ACC112 (cell line): Measurements from ENCODE around the gene TP53RK.

Experiments
- H2AFZ ChIP-seq: fragments of 200-600 bp; sonication (generic); one replicate; pipeline ENCODE4 v1.6.0; 2017; ENCODE audit warnings: antibody characterized with exemption, low read length; ENCODE audit not compliant: unreplicated experiment
- H3K27ac ChIP-seq: fragments of 200-600 bp; sonication (generic); 2 replicates; pipeline ENCODE4 v1.5.1; 2014; ENCODE audit warnings: low read depth, mild to moderate bottlenecking, antibody characterized with exemption, low read length, moderate library complexity
- H3K27me3 ChIP-seq: fragments of 200-600 bp; sonication (generic); 2 replicates; pipeline ENCODE4 v1.6.1; 2014; ENCODE audit warnings: mild to moderate bottlenecking, antibody characterized with exemption, low read length, moderate library complexity, mixed read lengths; ENCODE audit not compliant: insufficient read depth
- H3K36me3 ChIP-seq: fragments of 200-600 bp; sonication (generic); 2 replicates; pipeline ENCODE4 v1.6.1; 2016; ENCODE audit warnings: mild to moderate bottlenecking, antibody characterized with exemption, low read length, moderate library complexity, mixed read lengths; ENCODE audit not compliant: insufficient read depth
- H3K4me1 ChIP-seq: fragments of 200-600 bp; sonication (generic); one replicate; pipeline ENCODE4 v1.6.1; 2016; ENCODE audit warnings: low read length, mixed read lengths; ENCODE audit not compliant: insufficient read depth, unreplicated experiment, control insufficient read depth
- H3K4me3 ChIP-seq: fragments of 200-600 bp; sonication (generic); 2 replicates; pipeline ENCODE4 v1.5.1; 2014; ENCODE audit warnings: mild to moderate bottlenecking, low read depth, low read length
- H3K79me2 ChIP-seq: fragments of 200-600 bp; sonication (generic); one replicate; pipeline ENCODE4 v1.6.0; 2016; ENCODE audit warnings: low read length; ENCODE audit not compliant: control insufficient read depth, unreplicated experiment, insufficient read depth

Gene TP53RK

GRCh38 chr20:46644733-46645132, 44.5 kb downstream of the TP53RK start:
- H3K79me2 ChIP-seq, result no peaks in the 10 kb centered on the region
- H2AFZ ChIP-seq, result no peak overlapping the region
- H3K36me3 ChIP-seq, result no peaks in the 10 kb centered on the region
- H3K4me1 ChIP-seq, result no peaks in the 10 kb centered on the region
- H3K4me3 ChIP-seq, result no peak overlapping the region
- peaks cover 24% of the 10 kb centered on the region for H3K27me3 ChIP-seq
- no peak overlapping the region for H3K27ac ChIP-seq

DNA sequence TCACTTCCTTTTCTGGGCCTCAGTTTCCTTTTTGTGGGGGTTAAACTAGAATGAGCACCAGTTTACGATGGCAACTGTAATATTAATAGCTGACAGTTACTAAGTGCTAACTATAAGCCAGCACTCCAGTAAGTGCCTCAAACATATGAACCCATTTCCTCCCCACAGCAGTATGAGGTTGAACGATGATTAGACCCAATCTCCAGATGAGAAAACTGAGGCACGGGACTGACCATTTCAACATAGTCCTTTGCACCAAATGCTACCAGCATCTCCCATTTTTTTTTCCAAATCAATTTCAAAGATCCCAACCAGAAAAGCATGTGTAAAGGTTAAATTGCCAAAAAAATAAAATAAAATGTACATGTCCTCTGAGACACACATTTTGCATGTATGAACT, 45.1 kb downstream of the TP53RK start:
- no peaks in the 10 kb centered on the region for H3K4me1 ChIP-seq
- H3K79me2 ChIP-seq, result no peaks in the 10 kb centered on the region
- peaks cover 19% of the 10 kb centered on the region for H3K27me3 ChIP-seq
- no peak overlapping the region for H3K27ac ChIP-seq
- H2AFZ ChIP-seq, result no peak overlapping the region
- H3K36me3 ChIP-seq, result no peaks in the 10 kb centered on the region
- no peak overlapping the region for H3K4me3 ChIP-seq

DNA sequence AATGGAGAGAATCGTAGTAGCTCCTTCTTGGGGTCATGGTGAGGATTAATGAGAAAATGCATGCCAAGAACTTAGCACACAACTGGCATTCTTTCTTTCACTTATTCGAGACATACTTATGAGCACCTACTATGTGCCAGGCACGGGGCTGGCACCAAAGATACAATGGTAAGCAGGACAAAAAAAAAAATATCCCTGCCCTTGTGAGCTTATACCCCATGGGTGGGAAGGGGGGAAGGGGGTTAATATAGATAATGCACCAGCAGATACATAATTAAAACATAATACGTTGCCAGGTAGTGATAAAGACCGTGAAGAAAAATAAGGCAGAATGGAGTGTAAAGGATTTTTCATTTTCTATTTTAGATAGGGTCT, 46.3 kb downstream of the TP53RK start:
- peaks cover 17% of the 10 kb centered on the region; the same call in 1 of the 2 replicates for H3K27me3 ChIP-seq
- H2AFZ ChIP-seq, result no peak overlapping the region
- no peak overlapping the region for H3K27ac ChIP-seq
- H3K79me2 ChIP-seq, result no peaks in the 10 kb centered on the region
- no peaks in the 10 kb centered on the region for H3K4me1 ChIP-seq
- H3K36me3 ChIP-seq, result no peaks in the 10 kb centered on the region
- no peak overlapping the region for H3K4me3 ChIP-seq

DNA sequence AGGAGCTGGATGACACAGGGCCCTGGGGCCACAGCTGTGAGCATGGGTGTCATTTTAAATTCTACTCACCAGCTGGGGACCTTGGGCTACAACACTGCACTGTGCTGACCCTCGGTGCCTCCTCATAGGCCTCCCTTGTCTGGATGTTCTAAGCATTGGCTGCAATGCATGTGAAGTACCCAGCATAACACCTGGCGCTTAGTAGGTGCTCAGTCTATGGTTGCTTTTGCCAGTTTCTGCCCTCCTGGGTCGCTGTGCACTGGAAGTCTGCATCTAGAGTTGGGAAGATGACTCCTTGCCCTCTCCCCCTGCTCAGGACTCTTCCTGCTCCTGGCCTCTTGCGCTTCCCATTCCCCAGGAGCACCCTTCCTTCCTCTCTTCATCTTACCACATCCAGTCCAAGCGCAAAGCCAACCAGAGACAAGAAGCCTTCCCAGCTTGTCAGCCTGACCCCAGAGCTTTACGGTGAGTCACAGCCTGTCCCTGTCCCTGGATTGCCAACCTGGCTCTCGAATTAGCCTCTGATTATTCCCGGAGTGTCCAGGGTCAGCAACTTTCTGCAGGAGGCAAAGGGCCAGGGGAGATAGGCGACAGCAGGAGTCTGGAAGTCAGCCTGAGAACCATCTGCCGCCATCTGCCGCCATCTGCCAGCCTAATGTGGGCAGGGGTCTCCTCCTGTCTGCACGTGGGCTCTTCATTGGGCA, 46.8 kb downstream of the TP53RK start:
- H3K79me2 ChIP-seq, result no peaks in the 10 kb centered on the region
- H2AFZ ChIP-seq, result no peak overlapping the region
- no peak overlapping the region for H3K4me3 ChIP-seq
- no peaks in the 10 kb centered on the region for H3K36me3 ChIP-seq
- peaks cover 12% of the 10 kb centered on the region; the same call in 1 of the 2 replicates for H3K27me3 ChIP-seq
- H3K27ac ChIP-seq, result no peak overlapping the region
- no peaks in the 10 kb centered on the region for H3K4me1 ChIP-seq

- Histone ChIP-seq H3K27ac (no peak overlapping the region), H3K36me3 (no peaks in the 10 kb centered on the region), H3K4me3 (no peak overlapping the region), H3K79me2 (no peaks in the 10 kb centered on the region), H3K27me3 (peaks cover 10% of the 10 kb centered on the region; the same call in 1 of the 2 replicates), H3K4me1 (no peaks in the 10 kb centered on the region), H2AFZ (no peak overlapping the region)
Observed at GRCh38 chr20:46641424-46641823, 47.8 kb downstream of the TP53RK start.

DNA sequence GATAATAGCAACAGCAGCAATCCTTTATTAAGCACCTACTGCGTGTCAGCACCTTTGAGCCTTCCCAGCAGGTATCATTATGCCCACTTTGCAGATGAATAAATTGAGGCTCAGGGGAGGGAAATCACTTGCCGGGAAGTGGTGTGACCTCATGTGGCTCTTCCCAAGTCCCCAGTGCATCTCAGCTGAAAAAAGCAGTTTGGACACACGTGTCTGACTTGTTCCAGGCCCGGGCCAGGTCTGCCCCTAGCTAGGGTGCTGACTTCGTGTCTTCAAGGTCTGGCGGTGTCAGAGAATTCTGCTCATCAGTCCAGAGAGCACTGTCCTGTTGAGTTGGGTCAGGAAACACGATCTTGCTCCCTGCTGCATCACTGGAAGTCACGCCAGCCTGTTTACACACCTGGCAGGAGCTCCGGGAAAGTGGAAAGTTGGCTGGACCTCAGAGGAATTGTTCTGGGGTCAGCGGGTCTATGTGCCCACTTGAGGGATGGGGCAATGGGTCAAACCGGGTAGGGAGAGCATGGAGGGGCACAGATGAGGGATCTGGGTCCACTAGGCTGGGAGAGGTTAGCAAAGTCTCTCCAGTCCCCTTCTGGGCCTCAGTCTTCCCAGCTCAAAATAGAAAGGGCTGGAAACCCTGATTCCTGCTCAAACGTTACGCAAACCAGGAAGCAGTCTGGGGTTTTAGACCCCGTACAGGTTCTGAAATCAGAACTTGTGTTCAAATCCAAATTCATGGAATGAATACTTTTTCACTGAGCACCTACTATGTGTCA, 48.5 kb downstream of the TP53RK start:
- H3K27me3 ChIP-seq, result 0 out of 2 replicates have a peak, but pooled peaks cover 6% of the 10 kb centered on the region
- H3K4me3 ChIP-seq, result no peak overlapping the region
- H2AFZ ChIP-seq, result no peak overlapping the region
- H3K79me2 ChIP-seq, result no peaks in the 10 kb centered on the region
- H3K27ac ChIP-seq, result no peak overlapping the region
- no peaks in the 10 kb centered on the region for H3K36me3 ChIP-seq
- H3K4me1 ChIP-seq, result no peaks in the 10 kb centered on the region

DNA sequence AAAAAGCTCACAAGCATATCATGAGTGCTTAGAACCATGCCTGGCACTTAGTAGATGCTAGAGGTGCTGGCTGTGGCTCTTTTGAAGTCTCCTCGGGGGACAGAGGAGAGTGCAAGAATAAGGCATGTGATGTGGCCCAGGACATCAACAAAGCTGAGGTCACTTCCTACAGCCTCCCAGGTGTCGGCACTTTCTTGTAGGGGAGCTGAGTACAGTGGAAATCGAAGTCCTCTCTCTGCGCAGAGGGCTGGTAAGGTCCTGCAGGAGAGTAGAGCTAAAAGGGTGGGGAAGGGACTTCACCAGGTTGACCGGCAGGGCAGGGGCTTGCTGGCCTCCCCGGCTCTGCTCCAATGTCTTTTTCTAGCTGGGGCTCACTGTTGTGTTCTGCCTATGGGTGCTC, 49.2 kb downstream of the TP53RK start:
- Histone ChIP-seq H3K4me1 (no peaks in the 10 kb centered on the region), H3K27me3 (0 out of 2 replicates have a peak, but pooled peaks cover 9% of the 10 kb centered on the region), H3K27ac (no peak overlapping the region), H2AFZ (no peak overlapping the region), H3K79me2 (no peaks in the 10 kb centered on the region), H3K36me3 (no peaks in the 10 kb centered on the region), H3K4me3 (no peak overlapping the region)

- Histone ChIP-seq H3K27me3 (0 out of 2 replicates have a peak, but pooled peaks cover 6% of the 10 kb centered on the region), H3K4me3 (no peak overlapping the region), H3K79me2 (no peaks in the 10 kb centered on the region), H3K4me1 (no peaks in the 10 kb centered on the region), H3K36me3 (no peaks in the 10 kb centered on the region), H2AFZ (no peak overlapping the region), H3K27ac (no peak overlapping the region)
Observed at GRCh38 chr20:46639587-46639986, 49.7 kb downstream of the TP53RK start.

- Histone ChIP-seq H3K27me3 (0 out of 2 replicates have a peak, but pooled peaks cover 5% of the 10 kb centered on the region), H2AFZ (no peak overlapping the region), H3K4me1 (no peaks in the 10 kb centered on the region), H3K79me2 (no peaks in the 10 kb centered on the region), H3K36me3 (no peaks in the 10 kb centered on the region), H3K27ac (no peak overlapping the region), H3K4me3 (no peak overlapping the region)
Observed at GRCh38 chr20:46638898-46639274, 50.4 kb downstream of the TP53RK start.

DNA sequence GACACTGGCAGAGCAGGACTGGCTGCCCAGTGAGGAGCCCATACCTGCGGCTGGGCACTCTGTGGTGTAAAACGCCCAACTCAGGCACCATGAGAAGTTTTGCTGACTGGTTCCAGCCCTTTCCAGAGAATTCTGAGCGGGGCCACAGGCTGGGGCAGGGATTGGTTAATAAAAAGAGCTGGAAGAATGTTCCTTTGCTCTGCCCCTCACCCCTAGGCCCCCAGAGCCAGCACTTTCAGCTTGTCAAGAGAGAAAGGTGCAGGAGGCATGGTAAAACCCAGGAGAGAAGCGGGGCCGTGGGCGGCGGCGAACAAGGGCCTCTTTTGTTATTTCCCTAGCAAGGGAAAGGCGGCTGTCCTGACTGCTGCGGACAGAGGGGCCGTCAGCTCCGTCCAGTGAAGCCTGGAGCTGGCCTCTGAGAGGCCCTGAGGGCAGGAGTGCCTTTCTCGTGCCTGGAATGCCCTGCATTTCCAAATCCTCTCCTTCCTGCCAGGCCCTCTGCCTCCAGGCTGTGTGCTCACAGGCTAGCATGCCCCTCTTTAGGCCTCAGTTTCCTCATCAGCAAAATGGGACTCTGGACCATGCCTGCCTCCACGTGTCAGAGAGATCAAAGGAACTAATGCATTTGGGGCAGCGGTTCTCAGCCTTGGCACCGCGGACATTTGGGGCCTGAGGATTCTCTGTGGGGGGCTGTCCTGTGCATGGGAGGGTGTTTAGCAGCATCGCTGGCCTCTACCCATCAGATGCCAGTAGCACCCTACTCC, 50.9 kb downstream of the TP53RK start:
- H3K4me3 ChIP-seq, result no peak overlapping the region
- H2AFZ ChIP-seq, result no peak overlapping the region
- no peaks in the 10 kb centered on the region for H3K4me1 ChIP-seq
- no peaks in the 10 kb centered on the region for H3K79me2 ChIP-seq
- H3K27ac ChIP-seq, result no peak overlapping the region
- H3K27me3 ChIP-seq, result 0 out of 2 replicates have a peak, but pooled peaks cover 5% of the 10 kb centered on the region
- no peaks in the 10 kb centered on the region for H3K36me3 ChIP-seq
